Subcutaneous adipose tissue (tissue), 4 donors: Measurements from ENCODE around the gene GBP1. TPM values are rescaled to one million over a fixed set of nuclear protein-coding genes. Genes with fewer than 3 reads are reported as not detected.

Experiments
- CTCF ChIP-seq: fragments of 450-650 bp; IDR thresholded peaks from one replicate; pipeline ENCODE4 v1.5.1; 2016; ENCODE audit warnings: low read depth, mild to moderate bottlenecking, control low read depth, antibody characterized with exemption, moderate library complexity
- small RNA-seq: library from RNA; depleted of rRNA; stranded (forward); fragments of <200 nt; gene quantifications from one replicate; pipeline ENCODE3, GENCODE V24; 2016
- total RNA-seq, 4 donors: library from RNA; depleted of rRNA; stranded (reverse); fragments of >200 nt; gene quantifications; one replicate each; pipeline ENCODE4 v1.1.0, GENCODE V29; 2016

GBP1 gene
- total RNA-seq, 4 donors from 2014 or later, result 12.9 to 77.8 (median 16.7) TPM

DNA sequence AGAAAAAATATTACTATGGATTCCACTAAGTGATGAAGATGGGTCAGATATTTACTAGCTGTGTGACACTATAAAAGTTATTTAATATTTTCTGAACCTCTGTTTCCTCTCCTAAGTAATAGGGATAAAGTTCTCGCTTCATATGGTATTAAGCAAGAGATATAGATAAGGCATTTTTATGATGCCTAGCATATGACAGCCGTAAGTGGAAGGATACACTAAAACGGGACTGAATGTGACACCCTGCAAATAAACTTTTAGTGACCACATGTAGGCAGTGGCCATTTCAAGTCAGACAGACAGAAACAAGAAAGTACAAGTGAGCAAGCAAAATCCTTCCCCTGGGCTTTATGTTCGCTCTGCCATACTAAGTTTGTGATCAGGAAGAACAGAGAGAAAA lies 56.5 kb downstream of the GBP1 start:
- no peak for TF ChIP-seq CTCF

DNA sequence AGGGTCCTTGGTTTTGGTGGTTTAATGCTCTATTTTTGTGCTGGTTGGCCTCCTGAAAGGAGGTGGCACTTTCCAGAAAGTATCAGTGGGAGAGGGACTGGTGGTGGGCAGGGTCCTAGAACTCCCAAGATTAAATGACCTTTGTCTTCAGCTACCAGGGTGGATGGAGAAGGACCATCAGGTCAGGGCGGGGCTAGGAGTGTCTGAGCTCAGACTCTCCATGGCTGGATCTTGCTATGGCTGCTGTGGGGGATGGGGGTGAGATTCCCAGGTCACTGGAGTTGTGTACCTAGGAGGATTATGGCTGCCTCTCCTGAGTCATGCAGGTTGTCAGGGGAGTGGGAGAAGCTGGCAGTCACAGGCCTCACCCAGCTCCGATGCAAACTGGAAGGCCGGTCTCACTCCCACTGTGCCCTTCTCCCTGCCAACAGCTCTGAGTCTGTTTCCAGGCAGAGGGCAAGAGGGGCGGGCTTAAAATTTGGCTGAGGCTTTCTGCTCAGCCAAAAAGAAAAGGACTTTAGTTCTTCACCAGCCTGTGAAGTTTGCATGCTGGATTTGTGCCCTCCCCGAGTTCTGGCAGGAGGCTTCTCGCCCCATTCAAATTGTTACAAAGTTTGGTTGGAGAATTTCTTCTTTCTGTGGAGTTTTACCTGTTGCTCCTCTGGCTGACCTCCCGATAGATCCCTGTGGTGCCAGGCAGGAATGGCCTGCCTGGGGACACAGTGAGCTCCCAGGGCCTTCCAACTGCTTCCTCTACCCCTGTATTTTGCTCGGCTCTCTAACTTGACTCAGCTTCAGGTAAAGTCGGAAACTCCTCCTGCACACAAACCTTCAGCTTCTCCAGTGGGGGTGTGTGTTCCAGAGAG lies 59.5 kb downstream of the GBP1 start:
- no peak for TF ChIP-seq CTCF

Small RNA genes lying within 50 kb of the gene (small RNA-seq; reads per million reads assigned to genes)
- 0.49 reads per million for gene RF00019

Other genes starting within 250 kb of the GBP1 start
- 10 to 100 TPM; 29.4 to 44.3 (median 35.2) TPM for gene GTF2B, start 173.6 kb downstream of the GBP1 start, total RNA-seq
- gene KYAT3, start 72.6 kb downstream of the GBP1 start, total RNA-seq, result 10 to 100 TPM; 28.8 to 78.9 (median 33.5) TPM
- 10 to 100 TPM in 3 of 4 donors, 1 to 10 TPM in 1; 9.0 to 29.8 (median 15.1) TPM for gene RBMXL1, start 72.6 kb downstream of the GBP1 start, total RNA-seq
- 10 to 100 TPM; 15.5 to 22.8 (median 17.6) TPM for gene GBP3, start 42.3 kb downstream of the GBP1 start, total RNA-seq
- gene GBP2, start 60.9 kb upstream of the GBP1 start, total RNA-seq, result 100 to 1,000 TPM in 1 of 4 donors, 10 to 100 TPM in 3; 47.8 to 124 (median 81.0) TPM
- not detected for gene GBP7, start 110.8 kb upstream of the GBP1 start, total RNA-seq
- gene GBP4, start 133.7 kb upstream of the GBP1 start, total RNA-seq, result 10 to 100 TPM in 1 of 4 donors, 1 to 10 TPM in 3; 5.4 to 70.6 (median 6.9) TPM
- gene GBP5, start 207.7 kb upstream of the GBP1 start, total RNA-seq, result 1 to 10 TPM; 3.1 to 8.3 (median 5.7) TPM